Lung (tissue), 12 donors: ENCODE results near the gene IQSEC1. TPM values are rescaled to one million over a fixed set of nuclear protein-coding genes. Genes with fewer than 3 reads are reported as not detected.

Source experiments
- ATAC-seq: fragments of 200-7000 bp; cut with Tn5 transposase; one replicate; pipeline ENCODE4 v1.9.1; 2020; ENCODE audit warnings: moderate number of reproducible peaks; ENCODE audit not compliant: insufficient read depth, low FRiP score
- DNase-seq, 3 donors: peaks; one replicate each; pipeline ENCODE4 v3.0.0-alpha.2; 2013 to 2017
- H3K27ac ChIP-seq, 2 donors: one replicate each; pipeline ENCODE4 v1.5.1; 2013; ENCODE audit warnings: mild to moderate bottlenecking in 2 of 2, moderate library complexity in 2 of 2, control low read depth in 1 of 2, inconsistent platforms in 1 of 2, low read depth in 1 of 2, low read length in 1 of 2
- H3K27me3 ChIP-seq, 3 donors: one replicate each; pipeline ENCODE4 v1.5.1; 2013; ENCODE audit warnings: low read length in 2 of 3; ENCODE audit not compliant: control insufficient read depth in 3 of 3, insufficient read depth in 3 of 3
- H3K36me3 ChIP-seq, 4 donors: one replicate each; pipeline ENCODE4 v1.5.1; 2013; ENCODE audit warnings: low read length in 4 of 4, mild to moderate bottlenecking in 1 of 4, moderate library complexity in 1 of 4; ENCODE audit not compliant: control insufficient read depth in 4 of 4, insufficient read depth in 4 of 4
- H3K4me1 ChIP-seq, 5 donors: one replicate each; pipeline ENCODE4 v1.5.1; 2013; ENCODE audit warnings: low read length in 5 of 5, mild to moderate bottlenecking in 2 of 5, moderate library complexity in 1 of 5; ENCODE audit not compliant: control insufficient read depth in 5 of 5, insufficient read depth in 5 of 5
- H3K4me3 ChIP-seq: one replicate; pipeline ENCODE4 v1.5.1; 2013; ENCODE audit warnings: mild to moderate bottlenecking, control low read depth, moderate library complexity
- H3K9ac ChIP-seq, 2 donors: one replicate each; pipeline ENCODE4 v1.5.1; 2013; ENCODE audit warnings: low read length in 2 of 2, control low read depth in 1 of 2; ENCODE audit not compliant: insufficient read depth in 1 of 2
- H3K9me3 ChIP-seq, 4 donors: one replicate each; pipeline ENCODE4 v1.5.1; 2013; ENCODE audit warnings: low read length in 3 of 4, mild to moderate bottlenecking in 1 of 4, moderate library complexity in 1 of 4; ENCODE audit not compliant: control insufficient read depth in 4 of 4, insufficient read depth in 3 of 4
- CTCF ChIP-seq: IDR thresholded peaks from 2 replicates; pipeline ENCODE4 v1.5.1; 2012; ENCODE audit warnings: mild to moderate bottlenecking; ENCODE audit errors: control extremely low read depth, extremely low read depth
- WGBS, 2 donors: extraction: QIAGEN DNeasy Blood & Tissue Kit; methylation state at CpG; one replicate each; pipeline ENCODE4 v1.1.7; 2013; 5-methylcytosine and 5-hydroxymethylcytosine counted together
- polyA plus RNA-seq, 2 donors: library from polyadenylated mRNA; stranded (reverse); fragments of 200-250 nt; gene quantifications; one replicate each; pipeline ENCODE4 v1.2.1, GENCODE V29; 2013
- total RNA-seq, 2 donors: library from RNA; depleted of rRNA in 1 of 2; stranded (reverse); fragments of >200 nt in 1 of 2; gene quantifications; one replicate each; pipeline ENCODE4 v1.2.1, GENCODE V29; 2014 to 2021
- donor health status: control.
- donor health status: control.
- donor health status: Bipolar disorder and iron deficiency.
- donor health status: healthy.
- donor health status: DM: yes; HTN: yes; CAD: no.

Gene IQSEC1
- total and polyA plus RNA-seq, 4 donors, result 13.9 to 69.1 (median 31.1) TPM

DNA sequence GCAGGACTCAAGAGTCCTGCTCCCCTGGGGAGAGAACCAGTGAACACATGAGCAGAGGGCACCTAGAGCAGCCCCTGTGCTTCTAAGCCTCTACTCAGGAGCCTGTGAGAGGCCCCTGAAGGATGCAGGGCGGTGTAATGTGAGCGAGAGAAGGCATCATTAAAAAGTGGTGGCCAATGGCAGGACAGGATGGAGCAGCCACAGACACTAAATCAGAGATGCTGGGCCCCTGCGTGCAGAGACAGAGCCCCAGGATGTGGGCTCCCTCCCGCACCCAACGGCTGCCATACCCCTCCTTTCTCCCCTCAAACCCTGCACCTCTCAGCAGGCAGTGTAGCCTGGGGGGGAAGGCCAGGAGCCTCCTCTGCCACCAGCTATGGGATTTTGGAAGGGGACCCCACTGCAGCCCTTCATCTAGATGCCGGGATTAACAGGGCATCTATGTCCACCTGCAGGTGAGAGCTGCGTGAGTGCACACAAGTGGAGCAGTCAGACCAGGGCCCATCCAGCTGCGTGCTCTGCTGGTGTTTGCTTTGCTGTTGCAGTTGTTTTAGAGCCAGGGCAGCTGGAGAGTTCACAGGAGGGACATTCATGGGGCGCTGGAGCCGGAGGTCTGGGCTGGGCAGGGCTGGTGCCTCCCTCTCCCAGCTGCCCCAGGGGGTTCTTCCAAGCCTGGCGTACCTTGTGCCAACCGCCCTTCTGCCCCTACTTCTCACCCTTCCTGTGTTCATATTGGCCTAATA, 5.1 kb upstream of the IQSEC1 start:
- Histone ChIP-seq H3K4me1 (peaks cover 0 to 2% (median 0%) of the 10 kb centered on the region in 5 donors), H3K9ac (no peak overlapping the region), H3K36me3 (no peaks in the 10 kb centered on the region), H3K4me3 (no peak overlapping the region), H3K27me3 (peaks cover 4 to 47% (median 33%) of the 10 kb centered on the region in 3 donors), H3K27ac (no peak overlapping the region), H3K9me3 (peaks cover 0 to 8% (median 0%) of the 10 kb centered on the region in 4 donors)
- TF ChIP-seq CTCF, result no peak
- WGBS, 2 donors, result 62 to 75% methylated on average over 12 of the region's 12 CpGs
- ATAC-seq, result no peak
- peak; percentile 30 to 52 (median 50) for DNase-seq

DNA sequence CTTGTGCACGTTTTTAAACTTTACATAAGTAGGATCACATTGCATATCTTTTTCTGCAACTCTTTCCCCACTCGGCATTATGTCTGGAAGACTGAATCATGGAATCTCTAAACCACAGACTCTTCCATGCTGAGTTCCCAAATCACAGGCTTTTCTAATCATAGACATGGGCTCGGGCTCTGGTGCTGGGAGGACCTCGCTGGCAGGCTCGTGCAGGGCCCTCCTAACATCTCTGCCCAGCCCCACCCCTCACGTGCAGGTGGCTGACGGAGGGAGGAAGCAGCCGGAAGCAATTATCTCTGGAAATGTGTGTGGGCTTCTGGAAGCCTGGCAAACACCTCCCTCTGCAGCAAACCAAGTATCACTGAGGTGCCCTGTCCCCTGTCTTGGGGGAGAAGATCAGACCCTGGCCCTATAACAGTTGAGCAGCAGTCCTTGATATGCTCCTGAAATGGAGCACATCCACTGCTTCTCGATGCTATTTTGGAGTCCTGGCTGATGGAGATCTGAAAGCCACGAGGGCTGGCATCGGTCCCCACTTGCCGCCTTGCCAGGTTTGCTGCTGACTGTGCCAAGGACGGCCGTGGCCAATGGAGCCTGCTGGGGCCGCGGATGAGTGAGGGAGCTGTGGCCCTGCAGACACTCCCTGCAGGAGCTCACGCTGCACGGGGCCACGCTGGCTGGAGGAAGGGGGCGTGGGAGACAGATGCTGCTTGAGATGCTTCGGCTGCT, 4.4 kb upstream of the IQSEC1 start:
- no peak for ATAC-seq
- 56 to 72% methylated on average over 21 of the region's 21 CpGs for WGBS, 2 donors
- peaks cover 0 to 8% (median 0%) of the 10 kb centered on the region in 4 donors for H3K9me3 ChIP-seq
- no peak overlapping the region for H3K9ac ChIP-seq
- no peak overlapping the region for H3K4me3 ChIP-seq
- peaks cover 0 to 2% (median 0%) of the 10 kb centered on the region in 5 donors for H3K4me1 ChIP-seq
- no peak for TF ChIP-seq CTCF
- no peaks in the 10 kb centered on the region for H3K36me3 ChIP-seq
- no peak overlapping the region for H3K27ac ChIP-seq
- peaks cover 9 to 53% (median 36%) of the 10 kb centered on the region in 3 donors for H3K27me3 ChIP-seq
- no peak for DNase-seq

DNA sequence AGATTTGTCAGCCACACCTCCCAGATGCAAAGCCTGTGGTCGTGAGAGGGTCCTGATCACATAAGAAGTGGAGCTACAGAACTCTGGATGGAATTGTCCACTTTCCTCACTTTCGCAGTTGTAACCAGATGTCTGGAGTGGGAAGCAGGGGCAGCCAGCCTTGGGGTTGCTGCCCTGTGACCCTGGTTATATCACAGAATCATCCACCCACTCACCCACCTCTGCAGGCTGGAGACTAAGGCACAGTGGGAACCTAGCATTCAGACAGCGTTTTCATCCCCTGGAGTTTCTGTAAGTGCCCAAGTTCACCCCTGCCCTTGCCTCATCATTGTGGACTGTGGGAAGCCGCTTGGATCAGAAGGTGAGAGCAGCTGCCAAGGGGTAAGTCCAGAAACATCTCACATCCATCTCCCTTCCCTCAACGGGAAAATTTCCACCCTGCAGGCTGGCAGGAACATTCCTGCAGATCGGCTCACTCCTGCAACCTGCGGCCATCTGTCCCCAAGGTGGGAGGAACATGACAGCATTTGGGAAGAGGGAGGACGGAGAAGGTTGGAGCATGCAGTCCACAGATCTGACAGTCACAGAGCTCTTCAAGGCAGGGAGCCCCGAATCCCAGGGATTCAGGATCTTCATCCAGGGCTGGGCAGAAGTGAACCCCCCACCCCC, 2.9 kb upstream of the IQSEC1 start:
- no peak for ATAC-seq
- H3K9ac ChIP-seq, result no peak overlapping the region
- H3K4me3 ChIP-seq, result no peak overlapping the region
- H3K27me3 ChIP-seq, result peaks cover 9 to 56% (median 40%) of the 10 kb centered on the region in 3 donors
- peaks cover 0 to 2% (median 0%) of the 10 kb centered on the region in 5 donors for H3K4me1 ChIP-seq
- no peak for TF ChIP-seq CTCF
- no peak for DNase-seq
- peaks cover 0 to 8% (median 0%) of the 10 kb centered on the region in 4 donors for H3K9me3 ChIP-seq
- no peaks in the 10 kb centered on the region for H3K36me3 ChIP-seq
- whole genome bisulfite sequencing, 2 donors, result 64 to 82% methylated on average over 9 of the region's 9 CpGs
- no peak overlapping the region for H3K27ac ChIP-seq
